HUES6 (cell line): ENCODE data around the gene CDC14C.

ENCODE experiments used
- H3K27ac ChIP-seq: 2 replicates; pipeline ENCODE4 v1.7.0; 2013; ENCODE audit warnings: low read depth, mild to moderate bottlenecking, low read length, inconsistent platforms
- H3K27me3 ChIP-seq: 2 replicates; pipeline ENCODE4 v1.6.1; 2013; ENCODE audit warnings: low read length; ENCODE audit not compliant: control insufficient read depth, insufficient read depth
- H3K36me3 ChIP-seq: 2 replicates; pipeline ENCODE4 v1.6.1; 2013; ENCODE audit warnings: low read length; ENCODE audit not compliant: control insufficient read depth, insufficient read depth
- H3K4me1 ChIP-seq: 2 replicates; pipeline ENCODE4 v1.6.1; 2013; ENCODE audit warnings: low read length; ENCODE audit not compliant: control insufficient read depth, insufficient read depth
- H3K4me3 ChIP-seq: 2 replicates; pipeline ENCODE4 v1.5.1; 2013; ENCODE audit warnings: low read depth, low read length
- H3K9ac ChIP-seq: one replicate; pipeline ENCODE4 v1.6.1; 2013; ENCODE audit warnings: mild to moderate bottlenecking, low read length
- H3K9me3 ChIP-seq: 2 replicates; pipeline ENCODE4 v1.6.1; 2013; ENCODE audit warnings: low read depth, low read length; ENCODE audit not compliant: control insufficient read depth, insufficient read depth

Gene CDC14C

DNA sequence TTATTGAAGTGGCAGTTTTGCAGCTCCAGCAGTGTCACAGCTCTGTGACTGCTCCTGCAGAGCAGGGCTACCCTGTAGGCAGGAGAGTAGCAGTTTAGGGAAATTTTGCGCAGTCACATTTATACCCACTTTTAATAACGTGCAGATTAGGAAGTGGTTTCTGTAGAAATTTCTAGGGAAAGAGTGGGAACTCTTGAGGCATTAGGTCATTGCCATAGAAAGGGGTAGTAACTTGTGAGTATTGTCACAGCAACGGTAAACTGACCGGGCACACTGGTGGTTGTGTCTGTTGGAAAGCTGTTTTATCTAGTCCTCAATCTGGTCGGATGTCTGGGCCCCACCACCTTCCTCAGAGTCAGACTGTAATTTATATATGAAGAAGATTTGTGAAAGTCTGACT is 51.9 kb downstream of the CDC14C start:
- Histone ChIP-seq H3K4me3 (no peak overlapping the region), H3K27ac (no peak overlapping the region), H3K9me3 (no peaks in the 10 kb centered on the region), H3K27me3 (no peaks in the 10 kb centered on the region), H3K4me1 (no peaks in the 10 kb centered on the region), H3K9ac (no peak overlapping the region), H3K36me3 (no peaks in the 10 kb centered on the region)

GRCh38 chr7:48976850-48977249 is 52.5 kb downstream of the CDC14C start:
- no peak overlapping the region for H3K4me3 ChIP-seq
- no peaks in the 10 kb centered on the region for H3K27me3 ChIP-seq
- no peak overlapping the region for H3K9ac ChIP-seq
- no peaks in the 10 kb centered on the region for H3K9me3 ChIP-seq
- no peaks in the 10 kb centered on the region for H3K4me1 ChIP-seq
- no peaks in the 10 kb centered on the region for H3K36me3 ChIP-seq
- no peak overlapping the region for H3K27ac ChIP-seq
